Fibroblast of the conjunctiva (primary cell): ENCODE results near the gene SLC29A4.
"Not testable (repeated sequence)": the region's sequence is repeated elsewhere in the genome, so short reads cannot be mapped to it uniquely, and the experiment has no call there.

Experiments
- DNase-seq: peaks from one replicate; pipeline ENCODE4 v3.0.0-alpha.2; 2010; ENCODE audit warnings: low read depth

The SLC29A4 gene

GRCh38 chr7:5274985-5275431, 7.7 kb upstream of the SLC29A4 start:
- DNase-seq = not testable (repeated sequence)

GRCh38 chr7:5275510-5275909, 7.2 kb upstream of the SLC29A4 start:
- DNase-seq = not testable (repeated sequence)

GRCh38 chr7:5276123-5276522, 6.6 kb upstream of the SLC29A4 start:
- DNase-seq = not testable (repeated sequence)

GRCh38 chr7:5276611-5277010, 6.1 kb upstream of the SLC29A4 start:
- no peak for DNase-seq

- no peak for DNase-seq
Observed at GRCh38 chr7:5278766-5279165, 4.0 kb upstream of the SLC29A4 start.

GRCh38 chr7:5279734-5280133, 3.0 kb upstream of the SLC29A4 start:
- DNase-seq = no peak

GRCh38 chr7:5281598-5282500, 894 bp upstream of the SLC29A4 start:
- not testable (repeated sequence) for DNase-seq

- no peak for DNase-seq
Observed at GRCh38 chr7:5283421-5284303, 919 bp downstream of the SLC29A4 start.

GRCh38 chr7:5284304-5285281, 1.9 kb downstream of the SLC29A4 start:
- no peak for DNase-seq

- no peak for DNase-seq
Observed at GRCh38 chr7:5286933-5287332, 4.2 kb downstream of the SLC29A4 start.

GRCh38 chr7:5287373-5287772, 4.6 kb downstream of the SLC29A4 start:
- not testable (repeated sequence) for DNase-seq

- DNase-seq = no peak
Observed at GRCh38 chr7:5287802-5288201, 5.1 kb downstream of the SLC29A4 start.

- DNase-seq = not testable (repeated sequence)
Observed at GRCh38 chr7:5288560-5288959, 5.8 kb downstream of the SLC29A4 start.

- DNase-seq = no peak
Observed at GRCh38 chr7:5289355-5289754, 6.6 kb downstream of the SLC29A4 start.

GRCh38 chr7:5291301-5291700, 8.6 kb downstream of the SLC29A4 start:
- no peak for DNase-seq

GRCh38 chr7:5291711-5292335, 9.1 kb downstream of the SLC29A4 start:
- DNase-seq = not testable (repeated sequence)

GRCh38 chr7:5294169-5294987, 11.6 kb downstream of the SLC29A4 start:
- DNase-seq = no peak

GRCh38 chr7:5295039-5296014, 12.6 kb downstream of the SLC29A4 start:
- DNase-seq = no peak
